K562 (cell line): ENCODE measurements around the gene SGMS1. TPM values are rescaled to one million over a fixed set of nuclear protein-coding genes. Genes with fewer than 3 reads are reported as not detected.

Source experiments
- CAMTA2 ChIP-seq: fragments of 250-450 bp; sonication (Bioruptor Pico); conservative IDR thresholded peaks from 2 replicates; pipeline ENCODE4 v1.5.1; 2022
- CBFA2T3 ChIP-seq: fragments of 450-650 bp; IDR thresholded peaks from 2 replicates; pipeline ENCODE4 v1.6.1; 2017
- ILK ChIP-seq: fragments of 450-650 bp; IDR thresholded peaks from 2 replicates; pipeline ENCODE4 v1.6.1; 2016; ENCODE audit warnings: missing genetic modification characterization, low read depth, mild to moderate bottlenecking, missing compliant biosample characterization, moderate library complexity, borderline replicate concordance
- PHF21A ChIP-seq: fragments of 450-650 bp; IDR thresholded peaks from 2 replicates; pipeline ENCODE4 v1.6.1; 2017; ENCODE audit warnings: low read depth, borderline replicate concordance
- POU5F1 ChIP-seq: fragments of 150-350 bp; IDR thresholded peaks from 2 replicates; pipeline ENCODE4 v1.6.1; 2014; ENCODE audit warnings: borderline replicate concordance, low read length, low read depth, mild to moderate bottlenecking; ENCODE audit not compliant: partially characterized antibody
- SAFB ChIP-seq: fragments of 200-400 bp; formaldehyde crosslinking; IDR thresholded peaks from 2 replicates; pipeline ENCODE4 v1.6.1; 2017; ENCODE audit warnings: low read depth, low read length, borderline replicate concordance
- XRCC5 ChIP-seq: fragments of 200-400 bp; formaldehyde crosslinking; IDR thresholded peaks from 2 replicates; pipeline ENCODE4 v1.6.1; 2017; ENCODE audit warnings: low read depth, mild to moderate bottlenecking, low read length
- ZBTB17 ChIP-seq: fragments of 450-650 bp; formaldehyde crosslinking; IDR thresholded peaks from 2 replicates; pipeline ENCODE4 v1.4.0; 2020; ENCODE audit warnings: mild to moderate bottlenecking
- ZFX ChIP-seq: sonication (generic); formaldehyde crosslinking; IDR thresholded peaks from 2 replicates; pipeline ENCODE4 v1.8.0; 2022; ENCODE audit warnings: mild to moderate bottlenecking, missing genetic modification reagents, moderate library complexity
- ZNF143 ChIP-seq: sonication (generic); formaldehyde crosslinking; IDR thresholded peaks from 2 replicates; pipeline ENCODE4 v1.9.0; 2022; ENCODE audit warnings: mild to moderate bottlenecking, missing genetic modification reagents
- polyA plus RNA-seq, 8 experiments: library from polyadenylated mRNA; depleted of rRNA in 4 of 8; stranded (reverse) in 5 of 8; unstranded in 3 of 8; fragments of >200 nt; fragmentation: Nextera tagmentation in 2 of 8; fragmentation: Illumina TruSeq in 1 of 8; extraction: Ambion mirVana in 2 of 8; extraction: Trizol in 1 of 8; gene quantifications; 2 replicates each; pipeline versions ENCODE4 v1.2.1 to v1.2.3, GENCODE V29; 2011 to 2014; ENCODE audit warnings: inconsistent platforms in 1 of 8, missing spikeins in 1 of 8
- total RNA-seq, 7 experiments: library from RNA; depleted of rRNA in 6 of 7; stranded (reverse); fragments of >200 nt in 6 of 7; fragmentation: Illumina TruSeq in 2 of 7; extraction: Trizol in 2 of 7; gene quantifications; 2 replicates each; pipeline versions ENCODE4 v1.2.1 to v1.2.3, GENCODE V29; 2011 to 2021; ENCODE audit warnings: low replicate concordance in 1 of 7
- TF ChIP-seq, protein P1 (sequence below): fragments of 450-650 bp; IDR thresholded peaks from 2 replicates; pipeline ENCODE4 v1.6.1; 2016; ENCODE audit warnings: mild to moderate bottlenecking
- TF ChIP-seq, protein P2 (sequence below): fragments of 250-450 bp; sonication (Bioruptor Pico); IDR thresholded peaks from 2 replicates; pipeline ENCODE4 v1.8.0; 2021; ENCODE audit warnings: borderline replicate concordance, mild to moderate bottlenecking, moderate library complexity; ENCODE audit not compliant: poor library complexity, severe bottlenecking
- TF ChIP-seq, protein P3 (sequence below): IDR thresholded peaks from 2 replicates; pipeline ENCODE4 v1.6.1; 2012; ENCODE audit warnings: low read depth, low read length, improper control_type of control experiment, borderline replicate concordance
- TF ChIP-seq, protein P4 (sequence below), 2 experiments: fragments of 150-350 bp in 1 of 2; IDR thresholded peaks; 2 replicates each; pipeline ENCODE4 v1.6.1; 2012 to 2016; ENCODE audit warnings: low read depth in 2 of 2, low read length in 2 of 2, mild to moderate bottlenecking in 1 of 2, moderate library complexity in 1 of 2
- TF ChIP-seq, protein P5 (sequence below): fragments of 450-650 bp; IDR thresholded peaks from 2 replicates; pipeline ENCODE4 v1.6.1; 2016; ENCODE audit warnings: borderline replicate concordance
- TF ChIP-seq, protein P6 (sequence below): fragments of 250-450 bp; sonication (Bioruptor Pico); IDR thresholded peaks from 2 replicates; pipeline ENCODE4 v1.8.0; 2022; ENCODE audit warnings: moderate library complexity, mild to moderate bottlenecking, inconsistent platforms

SGMS1 gene
- total and polyA plus RNA-seq, 9 of the 15 experiments (the other 6 are each of a cell fraction or from before 2014, with no cell fraction given) = 22.6 to 232 (median 82.2) TPM

DNA sequence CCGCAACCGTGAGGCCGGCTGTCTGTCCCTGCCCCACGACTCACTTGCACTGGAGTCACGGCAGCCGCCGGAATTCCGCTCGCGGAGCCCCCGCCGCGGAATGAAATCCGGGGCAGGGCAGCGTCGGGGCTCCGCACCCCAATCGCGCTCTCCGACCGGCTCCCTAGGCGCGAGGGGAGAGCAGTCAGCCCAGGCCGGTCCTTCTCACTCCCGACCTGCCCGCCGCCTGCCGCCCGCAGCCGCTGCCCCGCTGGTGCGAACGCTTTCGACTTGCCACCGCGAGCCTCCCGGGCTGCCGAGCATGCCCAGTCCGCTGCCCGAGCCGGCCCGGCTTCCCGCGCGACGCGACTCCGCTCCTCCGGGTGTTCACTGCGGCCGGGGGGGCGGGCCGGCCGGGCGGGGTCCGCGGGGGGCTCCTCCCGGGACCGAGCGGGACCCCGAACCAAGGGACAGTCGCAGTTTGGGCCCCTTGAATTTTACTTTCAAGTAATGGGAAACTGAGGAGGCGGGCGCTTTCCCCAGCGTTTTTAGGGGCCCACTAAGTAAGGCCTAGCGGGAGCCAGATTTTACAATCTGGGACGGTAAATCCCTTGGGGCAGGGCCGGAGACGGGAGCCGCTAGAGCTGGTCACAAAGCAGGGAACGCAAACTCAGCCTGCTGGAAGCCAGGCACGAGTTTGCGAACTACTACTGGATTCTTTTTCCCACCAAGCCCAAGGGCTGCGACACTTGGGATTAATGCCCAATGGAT lies at the start of gene SGMS1 (continued):
- TF ChIP-seq, protein P1, sequence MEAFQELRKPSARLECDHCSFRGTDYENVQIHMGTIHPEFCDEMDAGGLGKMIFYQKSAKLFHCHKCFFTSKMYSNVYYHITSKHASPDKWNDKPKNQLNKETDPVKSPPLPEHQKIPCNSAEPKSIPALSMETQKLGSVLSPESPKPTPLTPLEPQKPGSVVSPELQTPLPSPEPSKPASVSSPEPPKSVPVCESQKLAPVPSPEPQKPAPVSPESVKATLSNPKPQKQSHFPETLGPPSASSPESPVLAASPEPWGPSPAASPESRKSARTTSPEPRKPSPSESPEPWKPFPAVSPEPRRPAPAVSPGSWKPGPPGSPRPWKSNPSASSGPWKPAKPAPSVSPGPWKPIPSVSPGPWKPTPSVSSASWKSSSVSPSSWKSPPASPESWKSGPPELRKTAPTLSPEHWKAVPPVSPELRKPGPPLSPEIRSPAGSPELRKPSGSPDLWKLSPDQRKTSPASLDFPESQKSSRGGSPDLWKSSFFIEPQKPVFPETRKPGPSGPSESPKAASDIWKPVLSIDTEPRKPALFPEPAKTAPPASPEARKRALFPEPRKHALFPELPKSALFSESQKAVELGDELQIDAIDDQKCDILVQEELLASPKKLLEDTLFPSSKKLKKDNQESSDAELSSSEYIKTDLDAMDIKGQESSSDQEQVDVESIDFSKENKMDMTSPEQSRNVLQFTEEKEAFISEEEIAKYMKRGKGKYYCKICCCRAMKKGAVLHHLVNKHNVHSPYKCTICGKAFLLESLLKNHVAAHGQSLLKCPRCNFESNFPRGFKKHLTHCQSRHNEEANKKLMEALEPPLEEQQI = no peak
- TF ChIP-seq, protein P2, sequence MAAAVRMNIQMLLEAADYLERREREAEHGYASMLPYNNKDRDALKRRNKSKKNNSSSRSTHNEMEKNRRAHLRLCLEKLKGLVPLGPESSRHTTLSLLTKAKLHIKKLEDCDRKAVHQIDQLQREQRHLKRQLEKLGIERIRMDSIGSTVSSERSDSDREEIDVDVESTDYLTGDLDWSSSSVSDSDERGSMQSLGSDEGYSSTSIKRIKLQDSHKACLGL (CRISPR knock-in tag) = no peak
- TF ChIP-seq ZBTB17 (CRISPR knock-in tag) = peak; percentile 13; the same call in 1 of the 2 replicates
- TF ChIP-seq CAMTA2 (CRISPR knock-in tag) = no peak
- no peak for TF ChIP-seq ILK (tag)
- no peak for TF ChIP-seq ZNF143 (CRISPR knock-in tag)
- TF ChIP-seq CBFA2T3 = no peak
- peak; percentile 96 for TF ChIP-seq PHF21A
- no peak for TF ChIP-seq SAFB
- no peak for TF ChIP-seq XRCC5
- no peak for TF ChIP-seq POU5F1
- TF ChIP-seq, protein P3, sequence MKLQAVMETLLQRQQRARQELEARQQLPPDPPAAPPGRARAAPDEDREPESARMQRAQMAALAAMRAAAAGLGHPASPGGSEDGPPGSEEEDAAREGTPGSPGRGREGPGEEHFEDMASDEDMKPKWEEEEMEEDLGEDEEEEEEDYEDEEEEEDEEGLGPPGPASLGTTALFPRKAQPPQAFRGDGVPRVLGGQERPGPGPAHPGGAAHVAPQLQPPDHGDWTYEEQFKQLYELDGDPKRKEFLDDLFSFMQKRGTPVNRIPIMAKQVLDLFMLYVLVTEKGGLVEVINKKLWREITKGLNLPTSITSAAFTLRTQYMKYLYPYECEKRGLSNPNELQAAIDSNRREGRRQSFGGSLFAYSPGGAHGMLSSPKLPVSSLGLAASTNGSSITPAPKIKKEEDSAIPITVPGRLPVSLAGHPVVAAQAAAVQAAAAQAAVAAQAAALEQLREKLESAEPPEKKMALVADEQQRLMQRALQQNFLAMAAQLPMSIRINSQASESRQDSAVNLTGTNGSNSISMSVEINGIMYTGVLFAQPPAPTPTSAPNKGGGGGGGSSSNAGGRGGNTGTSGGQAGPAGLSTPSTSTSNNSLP = no peak
- TF ChIP-seq, protein P4, sequence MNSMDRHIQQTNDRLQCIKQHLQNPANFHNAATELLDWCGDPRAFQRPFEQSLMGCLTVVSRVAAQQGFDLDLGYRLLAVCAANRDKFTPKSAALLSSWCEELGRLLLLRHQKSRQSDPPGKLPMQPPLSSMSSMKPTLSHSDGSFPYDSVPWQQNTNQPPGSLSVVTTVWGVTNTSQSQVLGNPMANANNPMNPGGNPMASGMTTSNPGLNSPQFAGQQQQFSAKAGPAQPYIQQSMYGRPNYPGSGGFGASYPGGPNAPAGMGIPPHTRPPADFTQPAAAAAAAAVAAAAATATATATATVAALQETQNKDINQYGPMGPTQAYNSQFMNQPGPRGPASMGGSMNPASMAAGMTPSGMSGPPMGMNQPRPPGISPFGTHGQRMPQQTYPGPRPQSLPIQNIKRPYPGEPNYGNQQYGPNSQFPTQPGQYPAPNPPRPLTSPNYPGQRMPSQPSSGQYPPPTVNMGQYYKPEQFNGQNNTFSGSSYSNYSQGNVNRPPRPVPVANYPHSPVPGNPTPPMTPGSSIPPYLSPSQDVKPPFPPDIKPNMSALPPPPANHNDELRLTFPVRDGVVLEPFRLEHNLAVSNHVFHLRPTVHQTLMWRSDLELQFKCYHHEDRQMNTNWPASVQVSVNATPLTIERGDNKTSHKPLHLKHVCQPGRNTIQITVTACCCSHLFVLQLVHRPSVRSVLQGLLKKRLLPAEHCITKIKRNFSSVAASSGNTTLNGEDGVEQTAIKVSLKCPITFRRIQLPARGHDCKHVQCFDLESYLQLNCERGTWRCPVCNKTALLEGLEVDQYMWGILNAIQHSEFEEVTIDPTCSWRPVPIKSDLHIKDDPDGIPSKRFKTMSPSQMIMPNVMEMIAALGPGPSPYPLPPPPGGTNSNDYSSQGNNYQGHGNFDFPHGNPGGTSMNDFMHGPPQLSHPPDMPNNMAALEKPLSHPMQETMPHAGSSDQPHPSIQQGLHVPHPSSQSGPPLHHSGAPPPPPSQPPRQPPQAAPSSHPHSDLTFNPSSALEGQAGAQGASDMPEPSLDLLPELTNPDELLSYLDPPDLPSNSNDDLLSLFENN (IDR thresholded peaks at IDR 0.05; ENCODE audit: low read depth in 2 of 2, low read length in 2 of 2) = no peak
- TF ChIP-seq ZFX = peak; percentile 28; the same call in 1 of the 2 replicates
- TF ChIP-seq, protein P5, sequence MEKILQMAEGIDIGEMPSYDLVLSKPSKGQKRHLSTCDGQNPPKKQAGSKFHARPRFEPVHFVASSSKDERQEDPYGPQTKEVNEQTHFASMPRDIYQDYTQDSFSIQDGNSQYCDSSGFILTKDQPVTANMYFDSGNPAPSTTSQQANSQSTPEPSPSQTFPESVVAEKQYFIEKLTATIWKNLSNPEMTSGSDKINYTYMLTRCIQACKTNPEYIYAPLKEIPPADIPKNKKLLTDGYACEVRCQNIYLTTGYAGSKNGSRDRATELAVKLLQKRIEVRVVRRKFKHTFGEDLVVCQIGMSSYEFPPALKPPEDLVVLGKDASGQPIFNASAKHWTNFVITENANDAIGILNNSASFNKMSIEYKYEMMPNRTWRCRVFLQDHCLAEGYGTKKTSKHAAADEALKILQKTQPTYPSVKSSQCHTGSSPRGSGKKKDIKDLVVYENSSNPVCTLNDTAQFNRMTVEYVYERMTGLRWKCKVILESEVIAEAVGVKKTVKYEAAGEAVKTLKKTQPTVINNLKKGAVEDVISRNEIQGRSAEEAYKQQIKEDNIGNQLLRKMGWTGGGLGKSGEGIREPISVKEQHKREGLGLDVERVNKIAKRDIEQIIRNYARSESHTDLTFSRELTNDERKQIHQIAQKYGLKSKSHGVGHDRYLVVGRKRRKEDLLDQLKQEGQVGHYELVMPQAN = no peak
- TF ChIP-seq, protein P6, sequence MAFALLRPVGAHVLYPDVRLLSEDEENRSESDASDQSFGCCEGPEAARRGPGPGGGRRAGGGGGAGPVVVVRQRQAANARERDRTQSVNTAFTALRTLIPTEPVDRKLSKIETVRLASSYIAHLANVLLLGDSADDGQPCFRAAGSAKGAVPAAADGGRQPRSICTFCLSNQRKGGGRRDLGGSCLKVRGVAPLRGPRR = peak; percentile 37; the same call in 1 of the 2 replicates
